ENCODE data around the gene CHAC1.
"Not testable (repeated sequence)": the region's sequence is repeated elsewhere in the genome, so short reads cannot be mapped to it uniquely, and the experiment has no call there.

CHAC1 gene

DNA sequence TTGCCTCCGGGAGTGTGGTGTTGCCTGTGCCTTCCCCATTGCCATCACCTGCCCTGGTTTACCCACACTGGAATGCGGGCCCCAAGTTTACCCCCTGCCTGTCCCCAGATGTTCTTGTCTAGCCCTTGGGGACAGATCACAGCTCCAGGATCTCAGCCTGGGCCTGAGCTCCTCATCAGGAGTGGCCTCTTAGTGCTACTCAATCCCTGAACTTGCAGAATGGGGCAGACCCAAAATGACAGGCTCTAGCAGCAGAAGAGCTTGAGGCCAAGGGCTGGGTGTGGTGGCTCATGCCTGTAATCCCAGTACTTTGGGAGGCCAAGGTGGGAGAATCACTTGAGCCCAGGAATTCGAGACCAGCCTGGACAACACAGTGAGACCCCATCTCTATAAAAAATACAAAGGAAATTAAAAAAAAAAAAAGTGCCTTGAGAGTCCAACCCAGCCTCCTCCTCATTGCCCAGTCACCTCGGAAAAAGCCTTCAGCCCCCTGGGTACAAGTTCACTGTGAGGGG, 3.8 kb downstream of the CHAC1 start:
- no peak for DNase-seq (ENCODE audit: low read depth in 2 of 2, low spot score in 1 of 2)

- no peak for DNase-seq (ENCODE audit: low read depth in 2 of 2, low spot score in 1 of 2)
These were observed 4.3 kb downstream of the CHAC1 start for GRCh38 chr15:40957581-40958051.

- no peak for DNase-seq (ENCODE audit: low read depth in 2 of 2, low spot score in 1 of 2)
These were observed 4.9 kb downstream of the CHAC1 start for GRCh38 chr15:40958146-40958545.

- DNase-seq (ENCODE audit: low read depth in 2 of 2, low spot score in 1 of 2), result no peak
These were observed 5.5 kb downstream of the CHAC1 start for GRCh38 chr15:40958723-40959122.

- DNase-seq (ENCODE audit: low read depth in 2 of 2, low spot score in 1 of 2), result no peak
These were observed 6.3 kb downstream of the CHAC1 start for GRCh38 chr15:40959331-40960141.

GRCh38 chr15:40960151-40960885, 7.0 kb downstream of the CHAC1 start:
- DNase-seq (ENCODE audit: low read depth in 2 of 2, low spot score in 1 of 2), result no peak

- DNase-seq (ENCODE audit: low read depth in 2 of 2, low spot score in 1 of 2), result no peak
These were observed 7.7 kb downstream of the CHAC1 start for GRCh38 chr15:40960925-40961324.

DNA sequence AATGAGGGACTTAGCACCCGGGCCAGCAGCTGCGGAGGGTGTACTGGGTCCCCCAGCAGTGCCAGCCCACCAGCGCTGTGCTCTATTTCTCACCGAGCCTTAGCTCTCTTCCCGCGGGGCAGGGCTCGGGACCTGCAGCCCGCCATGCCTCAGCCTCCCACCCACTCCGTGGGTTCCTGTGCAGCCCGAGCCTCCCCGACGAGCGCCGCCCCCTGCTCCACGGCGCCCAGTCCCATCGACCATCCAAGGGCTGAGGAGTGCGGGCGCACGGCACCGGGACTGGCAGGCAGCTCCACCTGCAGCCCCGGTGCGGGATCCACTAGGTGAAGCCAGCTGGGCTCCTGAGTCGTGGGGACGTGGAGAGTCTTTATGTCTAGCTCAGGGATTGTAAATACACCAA, 8.5 kb downstream of the CHAC1 start:
- DNase-seq (ENCODE audit: low read depth in 2 of 2, low spot score in 1 of 2), result not testable (repeated sequence)

- DNase-seq (ENCODE audit: low read depth in 2 of 2, low spot score in 1 of 2), result not testable (repeated sequence)
These were observed 9.0 kb downstream of the CHAC1 start for GRCh38 chr15:40962317-40962716.

DNA sequence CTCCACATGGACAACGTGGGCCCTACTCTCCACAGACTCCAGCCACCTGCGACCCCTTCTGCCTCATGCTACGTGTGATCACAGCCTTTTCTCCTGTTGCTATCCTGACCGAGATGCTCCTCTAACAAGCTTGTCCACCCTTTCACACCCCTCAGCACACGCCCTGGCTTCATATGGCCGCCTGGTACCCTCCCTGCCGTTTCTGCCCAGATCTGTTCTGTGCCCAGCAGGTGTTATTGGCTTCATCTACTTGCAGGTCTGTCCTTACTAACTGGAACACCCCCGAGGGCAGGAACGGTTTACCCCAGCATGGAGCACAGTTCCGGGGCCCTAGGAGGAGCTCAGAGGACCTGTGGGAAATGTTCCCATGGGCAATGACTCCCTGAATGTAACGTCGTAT, 9.9 kb downstream of the CHAC1 start:
- DNase-seq (ENCODE audit: low read depth in 2 of 2, low spot score in 1 of 2), result no peak

- no peak for DNase-seq (ENCODE audit: low read depth in 2 of 2, low spot score in 1 of 2)
These were observed 10.7 kb downstream of the CHAC1 start for GRCh38 chr15:40964006-40964405.

DNA sequence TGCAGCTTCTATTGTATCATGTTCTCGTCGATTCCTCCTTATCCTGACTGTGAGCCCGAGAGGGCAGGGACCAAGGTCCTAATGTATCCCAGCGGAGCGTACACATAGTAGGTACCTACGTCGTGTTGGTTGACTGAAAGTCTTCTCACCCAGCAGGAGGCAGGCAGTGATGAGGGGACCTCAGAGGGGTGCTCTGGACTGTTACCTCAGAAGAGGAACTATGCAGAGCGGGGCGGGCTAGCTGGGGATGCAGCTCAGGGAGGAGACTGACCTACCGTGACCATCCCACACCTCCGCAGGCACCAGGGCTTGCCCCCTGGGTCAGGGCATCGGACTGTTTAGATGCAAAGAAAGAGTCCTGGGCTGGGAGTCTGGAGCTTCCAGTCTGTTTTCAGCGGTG, 11.4 kb downstream of the CHAC1 start:
- no peak for DNase-seq (ENCODE audit: low read depth in 2 of 2, low spot score in 1 of 2)

DNA sequence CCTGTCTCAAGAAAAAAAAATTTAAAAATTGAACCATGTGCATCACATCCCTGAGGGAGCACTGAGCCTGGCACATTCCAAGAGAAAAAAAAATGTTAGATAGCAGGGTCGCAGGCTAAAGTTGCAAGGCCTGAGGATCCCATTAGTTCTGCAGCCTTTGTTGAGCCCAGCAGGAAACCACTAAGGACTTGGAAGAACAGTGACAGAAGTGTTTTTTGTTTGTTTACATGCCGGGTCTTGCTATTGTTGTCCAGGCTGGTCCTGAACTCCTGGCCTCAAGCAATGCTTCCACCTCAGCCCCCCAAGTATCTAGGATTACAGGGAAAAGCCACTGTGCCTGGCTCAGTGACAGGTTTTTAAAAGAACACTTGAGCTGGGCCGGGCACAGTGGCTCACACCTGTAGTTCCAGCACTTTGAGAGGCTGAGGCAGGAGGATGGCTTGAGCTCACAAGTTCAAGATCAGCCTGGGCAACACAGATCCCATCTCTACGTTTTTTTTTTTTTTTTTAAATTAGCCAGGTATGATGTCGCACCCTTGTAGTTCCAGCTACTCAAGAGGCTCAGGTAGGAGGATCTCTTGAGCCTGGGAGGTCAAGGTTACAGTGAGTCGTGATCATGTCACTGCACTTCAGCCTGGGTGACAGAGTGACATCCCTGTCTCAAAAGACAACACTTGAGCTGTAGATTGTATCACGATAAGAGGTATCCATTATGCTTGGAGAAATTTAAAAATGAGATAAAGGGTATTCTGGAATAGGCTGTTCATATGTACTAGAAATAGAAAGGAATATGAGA, 15.2 kb downstream of the CHAC1 start:
- DNase-seq (ENCODE audit: low read depth in 2 of 2, low spot score in 1 of 2), result no peak

DNA sequence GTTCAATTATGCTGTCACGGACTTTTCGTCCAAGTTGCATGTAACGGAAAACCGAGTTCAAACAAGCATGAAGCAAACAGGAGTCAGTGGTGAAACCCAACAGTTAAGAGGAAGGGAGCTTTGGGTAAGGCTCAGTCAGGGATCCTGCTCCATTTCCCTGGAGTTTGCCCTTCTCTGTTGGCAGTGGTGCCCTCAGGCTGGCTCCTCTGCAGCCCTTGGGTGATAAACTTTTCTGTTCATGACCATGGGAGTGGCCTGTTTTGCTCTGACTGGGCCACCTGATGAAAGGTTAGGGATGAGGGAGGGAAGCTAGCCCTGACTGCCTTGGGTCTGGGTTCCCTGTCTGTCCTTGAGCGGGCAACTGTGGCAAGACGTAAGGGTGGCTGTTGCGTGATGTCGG, 16.1 kb downstream of the CHAC1 start:
- DNase-seq (ENCODE audit: low read depth in 2 of 2, low spot score in 1 of 2), result no peak

GRCh38 chr15:40974879-40975278, 21.6 kb downstream of the CHAC1 start:
- DNase-seq (ENCODE audit: low read depth in 2 of 2, low spot score in 1 of 2), result no peak

- no peak for DNase-seq (ENCODE audit: low read depth in 2 of 2, low spot score in 1 of 2)
These were observed 23.5 kb downstream of the CHAC1 start for GRCh38 chr15:40976819-40977218.

DNA sequence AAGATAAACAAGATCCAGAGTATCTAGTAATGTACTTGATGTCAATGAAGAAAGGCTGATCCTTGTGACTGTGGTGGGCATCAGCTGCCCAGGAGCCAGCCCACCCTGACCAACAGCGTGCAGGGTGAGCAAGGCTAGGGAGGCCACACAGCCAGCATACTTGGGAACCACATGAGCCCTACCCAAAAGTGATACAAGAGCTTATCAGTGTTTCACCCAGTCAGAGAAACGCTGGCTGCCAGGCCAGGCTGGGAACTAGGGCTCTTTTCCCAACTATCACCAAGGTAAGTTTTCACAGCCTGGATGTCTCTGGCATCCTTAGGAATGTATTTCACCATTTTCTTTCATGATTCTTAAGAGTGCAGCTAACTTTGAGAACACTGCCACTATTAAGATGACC, 24.9 kb downstream of the CHAC1 start:
- no peak for DNase-seq (ENCODE audit: low read depth in 2 of 2, low spot score in 1 of 2)

GRCh38 chr15:40978562-40978961, 25.3 kb downstream of the CHAC1 start:
- no peak for DNase-seq (ENCODE audit: low read depth in 2 of 2, low spot score in 1 of 2)

- no peak for DNase-seq (ENCODE audit: low read depth in 2 of 2, low spot score in 1 of 2)
These were observed 27.9 kb downstream of the CHAC1 start for GRCh38 chr15:40981186-40981585.

GRCh38 chr15:40982855-40983254, 29.6 kb downstream of the CHAC1 start:
- no peak for DNase-seq (ENCODE audit: low read depth in 2 of 2, low spot score in 1 of 2)

DNA sequence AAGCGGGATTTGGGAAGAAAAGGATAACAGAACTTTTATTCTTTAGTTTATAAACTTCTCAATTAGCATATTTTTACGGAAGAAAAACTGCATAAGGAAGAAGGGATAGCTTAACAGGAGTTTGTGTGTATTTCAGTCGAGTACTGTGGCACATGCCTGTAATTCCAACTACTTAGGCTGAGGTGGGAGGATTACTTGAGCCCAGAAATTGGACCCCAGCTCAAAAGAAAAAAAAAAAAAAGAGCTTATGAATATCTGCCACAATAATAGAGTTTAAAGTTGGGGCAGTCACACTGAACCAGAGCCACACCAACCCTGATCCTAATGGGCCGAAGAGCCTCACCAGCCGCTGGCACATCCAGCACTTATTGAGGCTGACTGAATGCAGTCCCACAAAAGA, 31.1 kb downstream of the CHAC1 start:
- DNase-seq (ENCODE audit: low read depth in 2 of 2, low spot score in 1 of 2), result no peak

Data from stimulated activated CD8-positive, alpha-beta memory T cell treated with anti-CD3 and anti-CD28 coated beads, Interleukin-4, amount 100 ng/mL, for 1 hour (primary cell).